Stimulated activated CD8-positive, alpha-beta memory T cell treated with anti-CD3 and anti-CD28 coated beads, Interleukin-4, amount 100 ng/mL, for 4 hours (primary cell): ENCODE measurements around the gene EPAS1.

Experiments used
- DNase-seq, 2 donors: peaks; one replicate each; pipeline ENCODE4 v3.0.0-alpha.2; 2020; ENCODE audit warnings: low read depth in 2 of 2, low spot score in 1 of 2

Gene EPAS1

GRCh38 chr2:46300406-46300832, 3.2 kb downstream of the EPAS1 start:
- DNase-seq, result no peak

DNA sequence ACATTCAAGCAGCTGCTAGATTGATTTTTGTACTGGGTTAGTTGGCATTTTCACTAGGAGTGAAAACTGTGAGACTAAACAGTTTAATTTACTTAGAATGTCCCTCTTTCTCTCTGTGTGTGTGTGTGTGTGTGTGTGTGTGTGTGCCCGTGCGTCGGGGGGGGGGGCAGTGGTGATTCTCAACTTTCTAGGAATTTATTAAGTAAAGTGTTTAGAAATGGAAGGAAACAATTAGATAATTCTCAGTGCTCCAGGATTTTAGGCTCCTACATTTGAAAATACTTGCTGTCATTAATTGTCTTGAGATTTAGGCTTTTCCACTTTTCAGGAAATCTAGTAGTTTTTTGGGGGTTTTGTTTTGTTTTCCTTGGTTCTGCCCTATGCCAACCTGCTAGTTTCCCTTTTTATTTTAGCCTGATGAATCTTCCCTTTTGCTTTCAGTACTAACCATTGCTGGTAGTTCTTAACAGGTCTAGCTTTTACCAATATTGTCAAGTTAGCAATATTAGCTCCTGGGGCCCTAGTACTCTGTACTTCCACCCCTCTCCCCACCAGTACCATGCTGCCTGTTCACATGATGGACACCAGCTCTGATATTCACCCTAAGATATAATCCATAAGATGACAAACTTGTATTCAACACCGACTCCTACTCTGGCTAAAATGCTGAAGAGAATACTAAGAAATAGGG, 4.9 kb downstream of the EPAS1 start:
- DNase-seq, result no peak

GRCh38 chr2:46303233-46303632, 6.0 kb downstream of the EPAS1 start:
- no peak for DNase-seq

GRCh38 chr2:46303822-46304221, 6.6 kb downstream of the EPAS1 start:
- no peak for DNase-seq

DNA sequence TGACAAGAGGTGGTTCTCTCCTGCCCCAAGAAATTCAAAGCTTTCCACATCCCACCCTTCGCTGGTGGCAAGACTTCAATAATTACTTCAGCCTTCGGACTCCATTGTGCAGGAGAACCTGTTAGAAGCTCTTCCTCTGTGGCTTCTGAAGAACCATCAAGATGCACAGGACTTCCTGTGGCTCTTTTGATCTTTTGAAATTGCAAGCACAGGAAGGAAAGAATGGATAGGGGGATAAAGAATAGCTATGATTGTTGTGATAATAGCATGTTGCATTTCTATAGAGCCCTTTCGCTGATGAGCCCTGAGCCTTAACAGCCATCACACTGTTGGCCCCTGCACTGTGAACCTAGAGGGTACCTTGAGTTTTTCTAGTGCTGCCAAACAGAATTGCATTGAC, 7.4 kb downstream of the EPAS1 start:
- no peak for DNase-seq

- DNase-seq, result no peak
Measured at GRCh38 chr2:46305187-46305586, 8.0 kb downstream of the EPAS1 start.

DNA sequence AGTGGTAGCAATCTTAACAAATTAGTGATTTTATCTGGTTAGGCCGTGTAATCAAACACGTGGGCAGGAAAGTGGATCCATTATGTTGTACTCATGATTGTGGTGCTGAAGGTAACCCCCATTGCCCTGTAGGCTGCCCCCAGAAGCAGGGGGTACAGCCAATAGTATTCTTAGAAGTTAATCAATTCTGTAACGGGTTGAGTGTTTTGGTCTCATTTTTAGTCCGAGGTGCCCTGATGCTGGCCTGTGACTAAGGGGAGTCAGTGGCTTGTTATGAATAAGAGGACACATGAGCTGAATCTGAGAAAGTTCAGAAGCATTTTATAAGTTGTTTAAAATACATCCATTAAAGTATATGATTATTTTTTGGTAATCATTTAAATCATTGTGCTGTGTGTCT, 8.6 kb downstream of the EPAS1 start:
- no peak for DNase-seq

DNA sequence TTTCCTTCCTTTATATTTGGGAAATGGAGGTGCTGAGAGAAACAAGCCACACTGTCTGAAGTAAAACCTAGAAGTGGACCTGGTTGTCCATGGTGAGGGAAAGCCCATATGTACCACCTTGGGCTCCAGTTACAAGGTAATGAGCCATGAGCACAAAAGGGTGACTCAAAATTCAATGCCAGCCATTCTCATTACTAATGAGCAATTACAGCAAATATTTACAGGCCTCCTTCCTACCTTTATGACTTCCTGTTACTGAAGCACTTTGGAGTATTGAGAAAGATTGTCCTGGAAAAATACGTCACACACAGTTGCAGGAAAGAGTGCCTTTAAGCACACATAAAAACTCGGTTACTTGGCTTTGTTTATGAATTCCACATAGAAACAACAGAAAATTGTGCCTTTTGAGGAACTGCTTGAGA, 9.1 kb downstream of the EPAS1 start:
- DNase-seq, result no peak

DNA sequence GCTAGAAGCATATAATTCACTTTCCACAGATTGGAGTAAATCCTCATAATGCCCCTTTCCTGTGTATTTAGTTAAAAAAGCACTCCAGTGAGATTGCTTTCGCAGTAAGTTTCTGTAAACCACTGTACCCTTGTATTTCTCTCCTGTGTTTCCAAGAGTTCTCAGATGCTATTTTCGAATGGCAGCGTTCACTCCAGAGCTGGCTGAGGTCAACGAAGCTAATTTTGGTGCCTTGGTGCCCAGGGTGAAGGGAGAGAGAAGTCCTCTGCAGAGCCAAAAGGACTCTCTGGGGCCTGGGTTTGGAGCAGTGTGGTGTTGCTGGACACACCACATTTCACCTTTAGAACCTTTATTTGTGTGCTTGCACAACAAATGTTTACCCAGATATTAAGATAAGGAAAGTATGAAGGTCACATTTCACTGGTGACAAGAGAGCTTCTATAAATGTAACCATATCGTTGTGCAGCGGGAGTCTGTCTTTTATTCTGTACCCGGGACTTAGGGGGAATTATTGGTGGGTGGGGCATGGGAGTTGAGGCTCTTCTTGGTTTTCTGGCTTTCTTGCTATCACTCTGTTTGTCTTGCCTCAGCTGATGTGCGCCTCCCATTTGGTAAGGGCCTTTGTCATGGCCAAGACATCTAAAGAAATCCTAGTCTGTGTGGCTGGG, 9.9 kb downstream of the EPAS1 start:
- DNase-seq, result no peak

GRCh38 chr2:46308081-46308480, 10.9 kb downstream of the EPAS1 start:
- no peak for DNase-seq

- DNase-seq, result no peak
Measured at GRCh38 chr2:46308629-46309028, 11.4 kb downstream of the EPAS1 start.

DNA sequence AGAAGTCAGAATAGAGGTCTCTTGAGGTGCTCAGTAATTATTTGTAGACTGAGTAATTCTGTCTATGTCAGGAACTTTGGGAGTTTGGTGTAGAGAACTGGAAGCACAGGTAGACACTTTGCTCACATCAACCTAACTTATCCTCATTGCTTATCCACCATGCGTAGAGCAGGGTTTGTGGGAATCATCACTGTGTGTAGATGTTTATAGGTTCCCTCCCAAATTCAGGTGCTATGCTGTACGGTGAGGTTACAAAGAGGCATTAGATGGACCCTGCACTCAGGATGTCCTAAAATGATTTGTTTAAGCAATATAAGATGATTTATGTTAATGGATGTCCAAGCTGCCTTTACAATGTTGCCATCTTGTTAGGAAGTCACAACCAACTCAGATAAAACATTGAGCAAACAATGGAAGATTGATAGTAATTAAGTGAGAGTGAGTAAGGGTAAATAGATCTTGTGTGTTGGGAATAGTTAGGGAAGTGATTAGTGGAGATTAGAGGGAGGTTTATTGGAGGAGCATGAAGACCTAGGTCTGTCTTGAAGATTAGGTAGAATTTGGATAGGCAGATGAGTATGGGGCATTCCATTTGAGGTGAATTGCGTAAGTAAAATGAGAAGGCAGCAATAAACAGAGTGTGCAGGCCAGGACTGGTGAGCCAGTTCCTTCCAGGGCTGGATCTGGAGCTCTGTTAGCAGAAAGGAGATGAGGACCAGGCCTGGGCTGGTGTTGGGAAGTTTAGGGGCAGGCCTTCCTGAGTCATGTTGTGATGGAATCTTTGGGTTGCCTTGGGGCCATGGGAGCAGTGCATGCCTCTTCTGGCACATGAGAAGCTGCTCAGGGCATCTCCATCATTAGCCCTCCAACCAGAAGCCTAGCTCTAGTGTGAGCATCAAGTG, 12.1 kb downstream of the EPAS1 start:
- no peak for DNase-seq

- DNase-seq, result no peak
Measured at GRCh38 chr2:46310446-46310845, 13.2 kb downstream of the EPAS1 start.

GRCh38 chr2:46311651-46312223, 14.5 kb downstream of the EPAS1 start:
- DNase-seq, result no peak

DNA sequence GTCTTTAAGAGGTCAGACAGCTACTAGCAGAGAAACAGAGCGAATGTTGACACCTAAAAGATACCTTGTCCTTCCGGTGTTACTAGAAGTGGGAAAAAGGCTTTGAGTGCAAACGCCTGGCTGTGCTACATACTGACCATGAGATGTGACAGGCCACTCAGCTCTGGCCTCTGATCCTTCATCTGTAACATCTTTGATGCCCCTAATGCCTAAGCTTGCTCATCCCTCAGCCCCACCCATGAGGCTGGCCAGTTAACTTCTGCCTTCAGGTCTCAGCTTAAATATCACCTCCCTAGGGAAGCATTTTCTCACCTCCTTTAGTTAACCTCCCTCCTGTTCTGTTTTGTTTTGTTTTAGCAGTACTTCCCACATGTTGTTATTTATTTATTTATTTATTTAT, 15.9 kb downstream of the EPAS1 start:
- no peak for DNase-seq

- DNase-seq, result no peak
Measured at GRCh38 chr2:46314065-46314835, 17.0 kb downstream of the EPAS1 start.

GRCh38 chr2:46315103-46315890, 18.1 kb downstream of the EPAS1 start:
- no peak for DNase-seq

GRCh38 chr2:46317094-46317486, 19.9 kb downstream of the EPAS1 start:
- DNase-seq, result no peak

GRCh38 chr2:46318579-46319460, 21.6 kb downstream of the EPAS1 start:
- no peak for DNase-seq
